Measurements from ENCODE around the gene PDCD7. TPM values are rescaled to one million over a fixed set of nuclear protein-coding genes. Genes with fewer than 3 reads are reported as not detected.

PDCD7 gene
- total and polyA plus RNA-seq, 2 of the 4 experiments (the other 2 are of a cell fraction) = 4.7 to 12.3 TPM

DNA sequence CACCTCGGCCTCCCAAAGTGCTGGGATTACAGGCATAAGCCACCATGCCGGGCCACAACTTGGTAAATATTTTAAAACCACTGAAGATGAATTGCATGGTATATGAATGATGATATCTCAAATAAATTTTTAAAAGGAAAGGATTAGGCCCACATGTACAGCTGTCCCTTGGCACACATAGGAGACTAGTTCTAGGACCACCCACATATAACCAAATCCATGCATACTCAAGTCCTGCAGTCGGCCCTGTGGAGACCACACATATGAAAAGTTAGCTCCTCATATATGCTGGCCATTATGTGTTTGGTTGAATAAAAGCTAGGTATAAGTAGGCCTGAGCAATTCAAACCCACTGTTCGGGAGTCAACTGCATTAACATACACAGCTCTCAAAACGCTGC, 40.9 kb upstream of the PDCD7 start:
- Histone ChIP-seq H3K4me2 (ENCODE audit: low read depth, low read length) (no peak overlapping the region), H4K20me1 (ENCODE audit: insufficient read depth, low read length) (peaks cover 14% of the 10 kb centered on the region), H3K23ac (ENCODE audit: low read depth, low read length) (no peak overlapping the region), H3K79me1 (ENCODE audit: low read depth in 1 of 2, low read length in 2 of 2) (peaks cover 27 to 47% of the 10 kb centered on the region in 2 experiments), H3K9me1 (ENCODE audit: insufficient read depth, low read length) (peaks cover 6% of the 10 kb centered on the region), H2BK20ac (ENCODE audit: low read depth, low read length) (no peak overlapping the region), H3K4me3 (ENCODE audit: insufficient read depth, low read depth, low read length) (no peak overlapping the region), H4K8ac (ENCODE audit: low read depth in 2 of 2, low read length in 2 of 2) (no peak overlapping the region), H3K27ac (ENCODE audit: insufficient read depth, low read length) (no peak overlapping the region), H2AFZ (replicated peaks; ENCODE audit: low read length, poor library complexity) (no peak overlapping the region), H3K9ac (ENCODE audit: low read depth, low read length) (no peak overlapping the region), H2BK5ac (ENCODE audit: low read depth, low read length, poor library complexity, severe bottlenecking) (no peak overlapping the region), H2AK9ac (replicated peaks; ENCODE audit: low read depth, low read length, poor library complexity) (no peak overlapping the region), H3K27me3 (ENCODE audit: control insufficient read depth, insufficient read depth, low read length) (no peaks in the 10 kb centered on the region), H2BK15ac (ENCODE audit: low read depth, low read length) (no peak overlapping the region; the same call in 2 of the 3 replicates), H3K4me1 (ENCODE audit: control insufficient read depth, insufficient read depth, low read length) (no peaks in the 10 kb centered on the region), H2AK5ac (ENCODE audit: low read depth, low read length) (no peak overlapping the region), H3K4ac (ENCODE audit: low read depth, low read length) (no peak overlapping the region), H3K14ac (replicated peaks; ENCODE audit: low read depth, low read length) (no peak overlapping the region), H3K36me3 (ENCODE audit: control insufficient read depth, insufficient read depth, low read length) (peaks cover 43% of the 10 kb centered on the region), H4K5ac (ENCODE audit: low read depth, low read length) (no peak overlapping the region), H3K9me3 (ENCODE audit: control insufficient read depth, insufficient read depth, low read length) (no peaks in the 10 kb centered on the region), H2BK120ac (ENCODE audit: low read depth, low read length) (no peak overlapping the region), H4K91ac (ENCODE audit: insufficient read depth, low read depth, low read length) (no peak overlapping the region), H3K18ac (ENCODE audit: low read depth, low read length) (no peak overlapping the region), H3K56ac (ENCODE audit: extremely low read depth, insufficient read depth, low read length) (no peak overlapping the region)
- DNase-seq (no peak), ATAC-seq (ENCODE audit: low read depth) (no peak)
- WGBS, 2 experiments (ENCODE audit: extremely low coverage in 2 of 2, insufficient read length in 1 of 2) = no CpG with 5 or more reads among the region's 5 CpGs
- dilution Hi-C loops (cut with HindIII; ENCODE audit: low sequenced_read_pairs, unreplicated experiment) = no loop called here
- TF ChIP-seq SMC3 (IDR thresholded peaks at IDR 0.05; ENCODE audit: low read depth, low read length) (no peak), MAFK (IDR thresholded peaks at IDR 0.05; ENCODE audit: low read depth, low read length) (no peak), BHLHE40 (IDR thresholded peaks at IDR 0.05; ENCODE audit: low read depth, low read length) (no peak), RFX5 (IDR thresholded peaks at IDR 0.05; ENCODE audit: low read depth, low read length) (no peak), MAZ (IDR thresholded peaks at IDR 0.05; ENCODE audit: borderline replicate concordance, low read depth, low read length) (no peak), RAD21 (IDR thresholded peaks at IDR 0.05; ENCODE audit: low read length) (no peak), NFE2L2 (IDR thresholded peaks at IDR 0.05; ENCODE audit: low read depth, low read length) (no peak), CHD1 (IDR thresholded peaks at IDR 0.05; ENCODE audit: low read depth, low read length) (no peak), CEBPB (IDR thresholded peaks at IDR 0.05; ENCODE audit: low read depth, low read length) (no peak), MXI1 (IDR thresholded peaks at IDR 0.05; ENCODE audit: borderline replicate concordance, low read depth, low read length) (no peak), POLR2A (IDR thresholded peaks at IDR 0.05; ENCODE audit: low read depth, low read length) (no peak), RCOR1 (IDR thresholded peaks at IDR 0.05; ENCODE audit: insufficient replicate concordance, low read length) (no peak), FOS (IDR thresholded peaks at IDR 0.05; ENCODE audit: low read depth, low read length) (no peak)
- TF ChIP-seq, protein P1, sequence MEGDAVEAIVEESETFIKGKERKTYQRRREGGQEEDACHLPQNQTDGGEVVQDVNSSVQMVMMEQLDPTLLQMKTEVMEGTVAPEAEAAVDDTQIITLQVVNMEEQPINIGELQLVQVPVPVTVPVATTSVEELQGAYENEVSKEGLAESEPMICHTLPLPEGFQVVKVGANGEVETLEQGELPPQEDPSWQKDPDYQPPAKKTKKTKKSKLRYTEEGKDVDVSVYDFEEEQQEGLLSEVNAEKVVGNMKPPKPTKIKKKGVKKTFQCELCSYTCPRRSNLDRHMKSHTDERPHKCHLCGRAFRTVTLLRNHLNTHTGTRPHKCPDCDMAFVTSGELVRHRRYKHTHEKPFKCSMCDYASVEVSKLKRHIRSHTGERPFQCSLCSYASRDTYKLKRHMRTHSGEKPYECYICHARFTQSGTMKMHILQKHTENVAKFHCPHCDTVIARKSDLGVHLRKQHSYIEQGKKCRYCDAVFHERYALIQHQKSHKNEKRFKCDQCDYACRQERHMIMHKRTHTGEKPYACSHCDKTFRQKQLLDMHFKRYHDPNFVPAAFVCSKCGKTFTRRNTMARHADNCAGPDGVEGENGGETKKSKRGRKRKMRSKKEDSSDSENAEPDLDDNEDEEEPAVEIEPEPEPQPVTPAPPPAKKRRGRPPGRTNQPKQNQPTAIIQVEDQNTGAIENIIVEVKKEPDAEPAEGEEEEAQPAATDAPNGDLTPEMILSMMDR (conservative IDR thresholded peaks at IDR 0.05; ENCODE audit: low read depth, low read length) = no peak
- TF ChIP-seq, protein P2, sequence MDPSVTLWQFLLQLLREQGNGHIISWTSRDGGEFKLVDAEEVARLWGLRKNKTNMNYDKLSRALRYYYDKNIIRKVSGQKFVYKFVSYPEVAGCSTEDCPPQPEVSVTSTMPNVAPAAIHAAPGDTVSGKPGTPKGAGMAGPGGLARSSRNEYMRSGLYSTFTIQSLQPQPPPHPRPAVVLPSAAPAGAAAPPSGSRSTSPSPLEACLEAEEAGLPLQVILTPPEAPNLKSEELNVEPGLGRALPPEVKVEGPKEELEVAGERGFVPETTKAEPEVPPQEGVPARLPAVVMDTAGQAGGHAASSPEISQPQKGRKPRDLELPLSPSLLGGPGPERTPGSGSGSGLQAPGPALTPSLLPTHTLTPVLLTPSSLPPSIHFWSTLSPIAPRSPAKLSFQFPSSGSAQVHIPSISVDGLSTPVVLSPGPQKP (IDR thresholded peaks at IDR 0.05; ENCODE audit: borderline replicate concordance, low read depth, low read length) = no peak
- TF ChIP-seq, protein P3, sequence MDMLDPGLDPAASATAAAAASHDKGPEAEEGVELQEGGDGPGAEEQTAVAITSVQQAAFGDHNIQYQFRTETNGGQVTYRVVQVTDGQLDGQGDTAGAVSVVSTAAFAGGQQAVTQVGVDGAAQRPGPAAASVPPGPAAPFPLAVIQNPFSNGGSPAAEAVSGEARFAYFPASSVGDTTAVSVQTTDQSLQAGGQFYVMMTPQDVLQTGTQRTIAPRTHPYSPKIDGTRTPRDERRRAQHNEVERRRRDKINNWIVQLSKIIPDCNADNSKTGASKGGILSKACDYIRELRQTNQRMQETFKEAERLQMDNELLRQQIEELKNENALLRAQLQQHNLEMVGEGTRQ (IDR thresholded peaks at IDR 0.05; ENCODE audit: low read depth, low read length) = no peak
- CTCF ChIA-PET = no interaction called here
- in situ Hi-C loops (cut with MboI; ENCODE audit: low sequenced_read_pairs) = no loop called here
- POLR2A ChIA-PET (ENCODE audit: unreplicated experiment) = no interaction called here
- intact Hi-C loops (cut with micrococcal nuclease) = no loop called here
- no TSS peak for BruUV-seq (replicated peaks)
